Keratinocyte (primary cell): ENCODE results near the gene ABR.

Source experiments
- CTCF ChIP-seq, 3 experiments: IDR thresholded peaks in 1 of 3; conservative IDR thresholded peaks in 1 of 3; optimal IDR thresholded peaks in 1 of 3; 2 replicates in 2 of 3; 3 replicates in 1 of 3; pipeline versions ENCODE3 to v1.5.1; 2011; ENCODE audit warnings: low read length in 3 of 3, mild to moderate bottlenecking in 3 of 3, moderate library complexity in 2 of 3, control low read depth in 1 of 3, inconsistent platforms in 1 of 3; ENCODE audit not compliant: insufficient read depth in 2 of 3; ENCODE audit errors: extremely low read depth in 1 of 3
- EZH2 ChIP-seq: IDR thresholded peaks from one replicate; pipeline ENCODE4 v1.6.1; 2012; ENCODE audit warnings: inconsistent platforms, mild to moderate bottlenecking, low read length, moderate library complexity

GRCh38 chr17:954431-955164, 225.2 kb downstream of the ABR start:
- TF ChIP-seq CTCF (optimal IDR thresholded peaks at IDR 0.05 in 1 of 3, IDR thresholded peaks at IDR 0.05 in 1 of 3, conservative IDR thresholded peaks at IDR 0.05 in 1 of 3; ENCODE audit: extremely low read depth in 1 of 3, insufficient read depth in 2 of 3, low read length in 3 of 3) (no peak), EZH2 (no peak)
